Measurements from ENCODE around the gene CYP26A1.

CYP26A1 gene

GRCh38 chr10:93126483-93127052 lies 52.9 kb downstream of the CYP26A1 start:
- no peak for DNase-seq

All from NCI-H187 (cell line).